Panc1 (cell line): ENCODE results near the gene UBE2E2.

Experiments used
- CTCF ChIP-seq: fragments of 450-650 bp; IDR thresholded peaks from 2 replicates; pipeline ENCODE4 v1.5.1; 2017; ENCODE audit warnings: mild to moderate bottlenecking
- POLR2AphosphoS5 ChIP-seq: IDR thresholded peaks from 2 replicates; pipeline ENCODE4 v1.6.1; 2012; ENCODE audit warnings: mild to moderate bottlenecking, low read depth, low read length, moderate library complexity
- SIN3A ChIP-seq: IDR thresholded peaks from 2 replicates; pipeline ENCODE4 v1.6.1; 2012; ENCODE audit warnings: low read depth, mild to moderate bottlenecking, low read length, moderate library complexity, borderline replicate concordance; ENCODE audit not compliant: insufficient read depth

- TF ChIP-seq CTCF (no peak), POLR2AphosphoS5 (no peak), SIN3A (no peak)
Measured at GRCh38 chr3:23161896-23162570, 41.1 kb upstream of the UBE2E2 start.
